AG10803 (cell line): ENCODE measurements around the gene MB.

Experiments
- DNase-seq: peaks from one replicate; pipeline ENCODE4 v3.0.0; 2010; ENCODE audit warnings: low read depth
- H3K4me3 ChIP-seq: 2 replicates; pipeline ENCODE4 v1.5.1; 2011; ENCODE audit warnings: mild to moderate bottlenecking, low read length, control low read depth
- TF ChIP-seq, protein P1 (sequence below): conservative IDR thresholded peaks from 2 replicates; pipeline ENCODE4 v1.5.1; 2011; ENCODE audit warnings: mild to moderate bottlenecking, low read length, control low read depth, inconsistent platforms

Gene MB

DNA sequence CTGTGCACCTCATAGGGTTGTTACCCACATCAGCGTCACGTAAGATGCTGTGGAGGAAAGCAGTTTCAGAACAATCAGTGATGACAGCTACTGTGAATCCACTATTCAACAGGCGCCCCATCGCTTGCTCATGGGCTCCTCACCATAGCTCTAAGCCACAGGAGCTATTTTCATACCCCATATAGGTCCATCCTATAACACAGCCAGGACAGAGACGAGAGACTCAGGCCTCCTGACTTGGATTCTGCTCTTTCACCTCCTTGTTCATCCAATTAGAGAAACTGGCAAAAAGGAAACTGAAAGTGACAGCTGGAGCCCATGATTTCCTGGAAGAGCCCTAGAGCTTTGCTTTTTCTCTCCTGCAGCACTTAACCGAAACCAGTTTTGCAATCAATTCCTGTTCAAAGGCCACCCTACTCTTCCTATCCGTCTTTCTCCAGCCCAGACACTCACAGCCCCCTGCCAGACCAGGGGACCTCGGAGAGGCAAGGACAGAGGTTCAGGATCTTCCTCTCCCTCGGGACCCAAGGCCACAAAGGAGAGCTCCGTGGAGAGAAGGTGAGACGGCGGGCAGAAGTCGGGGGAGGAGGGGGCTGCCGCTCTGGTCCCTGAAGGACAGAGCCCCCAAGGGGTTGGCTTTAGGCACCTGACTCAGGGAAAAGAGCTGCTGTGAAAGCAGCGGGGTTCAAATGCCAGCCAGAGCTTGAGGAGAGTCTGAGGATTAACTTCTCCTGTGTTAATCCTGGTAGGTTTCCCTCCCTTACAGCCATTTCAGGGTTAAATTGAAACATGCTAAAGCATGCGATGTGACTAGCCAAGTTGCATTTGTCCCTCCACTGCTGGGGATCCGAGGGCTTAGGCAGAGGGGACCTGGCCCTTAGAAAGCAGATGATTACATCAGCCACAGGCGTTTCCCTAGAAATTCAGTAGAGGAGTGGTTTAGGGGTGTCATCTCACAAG, 31.2 kb upstream of the MB start, which contains the start of gene APOL6:
Gene APOL6 (plus strand): TSS at position 381 of the 960 bp plus-strand sequence. CDS start 7,980 bp downstream, outside the sequence.
- DNase-seq: peak; percentile 75
- TF ChIP-seq, protein P1, sequence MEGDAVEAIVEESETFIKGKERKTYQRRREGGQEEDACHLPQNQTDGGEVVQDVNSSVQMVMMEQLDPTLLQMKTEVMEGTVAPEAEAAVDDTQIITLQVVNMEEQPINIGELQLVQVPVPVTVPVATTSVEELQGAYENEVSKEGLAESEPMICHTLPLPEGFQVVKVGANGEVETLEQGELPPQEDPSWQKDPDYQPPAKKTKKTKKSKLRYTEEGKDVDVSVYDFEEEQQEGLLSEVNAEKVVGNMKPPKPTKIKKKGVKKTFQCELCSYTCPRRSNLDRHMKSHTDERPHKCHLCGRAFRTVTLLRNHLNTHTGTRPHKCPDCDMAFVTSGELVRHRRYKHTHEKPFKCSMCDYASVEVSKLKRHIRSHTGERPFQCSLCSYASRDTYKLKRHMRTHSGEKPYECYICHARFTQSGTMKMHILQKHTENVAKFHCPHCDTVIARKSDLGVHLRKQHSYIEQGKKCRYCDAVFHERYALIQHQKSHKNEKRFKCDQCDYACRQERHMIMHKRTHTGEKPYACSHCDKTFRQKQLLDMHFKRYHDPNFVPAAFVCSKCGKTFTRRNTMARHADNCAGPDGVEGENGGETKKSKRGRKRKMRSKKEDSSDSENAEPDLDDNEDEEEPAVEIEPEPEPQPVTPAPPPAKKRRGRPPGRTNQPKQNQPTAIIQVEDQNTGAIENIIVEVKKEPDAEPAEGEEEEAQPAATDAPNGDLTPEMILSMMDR: no peak
- H3K4me3 ChIP-seq: peak within 1 kb of the TSS; percentile 80

DNA sequence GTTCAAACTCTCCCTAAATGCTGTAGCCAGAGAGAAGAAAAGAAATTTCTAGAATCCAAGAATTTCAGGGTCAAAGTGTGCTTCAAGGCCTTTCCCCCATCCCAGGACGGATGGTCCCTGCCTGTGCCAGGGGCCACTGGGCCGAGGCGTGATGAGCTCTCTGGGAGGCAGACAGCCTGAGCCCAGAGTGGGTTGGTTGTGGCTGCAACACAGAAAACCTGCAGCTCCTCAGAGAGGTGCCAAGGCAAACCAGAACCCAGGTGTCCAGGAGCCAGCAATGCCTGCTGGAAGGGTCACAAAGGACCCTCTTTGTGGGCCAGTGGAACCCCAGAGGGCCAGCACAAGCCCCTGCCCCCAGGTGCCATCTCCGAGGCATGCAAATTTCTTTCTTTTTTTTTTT, 28.5 kb upstream of the MB start:
- no peak overlapping the region for H3K4me3 ChIP-seq
- no peak for DNase-seq
- TF ChIP-seq, protein P1: no peak

GRCh38 chr22:35643991-35644390, 26.9 kb upstream of the MB start:
- H3K4me3 ChIP-seq: no peak overlapping the region
- DNase-seq: no peak
- TF ChIP-seq, protein P1: no peak

DNA sequence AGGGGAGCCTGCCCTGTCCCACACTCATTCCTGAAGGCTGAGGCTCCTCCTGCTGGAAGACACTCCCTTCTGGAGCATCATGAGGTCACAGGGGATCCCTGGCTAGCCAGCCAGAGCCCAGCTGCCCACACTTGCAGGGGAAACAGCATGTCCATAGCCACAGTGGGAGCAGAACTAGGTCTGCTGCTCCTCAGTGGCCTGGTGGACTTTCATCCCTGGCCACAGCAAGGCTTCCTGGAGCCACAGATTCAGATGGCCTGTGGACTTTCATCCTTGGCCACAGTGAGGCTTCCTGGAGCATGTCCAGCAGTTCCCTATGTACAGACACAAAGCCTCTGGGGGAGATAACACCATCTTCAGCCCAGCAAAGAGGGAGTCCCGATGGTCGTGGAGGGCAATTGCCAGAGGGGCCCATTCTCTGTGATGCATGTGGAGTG, 25.2 kb upstream of the MB start:
- H3K4me3 ChIP-seq: no peak overlapping the region
- TF ChIP-seq, protein P1: no peak
- DNase-seq: peak; percentile 25

DNA sequence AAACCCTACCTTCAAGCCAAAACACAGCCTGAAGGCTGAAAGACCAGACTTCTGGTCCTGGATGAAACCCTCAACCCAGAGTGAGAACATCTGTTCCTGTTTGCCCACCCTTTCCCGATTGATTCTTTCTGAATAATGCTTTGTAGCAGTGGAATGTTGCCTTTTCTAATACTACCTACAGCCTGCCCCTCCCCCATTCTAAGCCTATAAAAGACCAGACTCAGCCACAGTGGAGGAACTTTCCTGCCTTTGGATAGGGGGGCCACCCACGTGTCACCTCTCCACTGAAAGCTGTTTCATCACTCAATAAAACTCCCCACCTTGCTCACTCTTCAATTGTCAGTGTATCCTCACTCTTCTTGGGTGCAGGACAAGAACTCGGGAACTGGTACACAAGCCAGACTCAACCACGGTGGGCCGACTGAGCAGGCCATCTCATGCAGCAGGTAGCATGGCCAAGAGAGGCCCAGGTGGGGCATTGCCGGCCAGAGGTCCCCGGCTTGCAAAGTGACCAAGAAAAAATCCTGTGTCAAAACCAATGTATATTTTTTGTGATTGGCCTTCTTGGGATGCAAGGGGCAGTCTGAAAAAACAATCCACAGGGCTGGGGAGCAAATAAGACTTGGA, 24.5 kb upstream of the MB start:
- DNase-seq: no peak
- no peak overlapping the region for H3K4me3 ChIP-seq
- TF ChIP-seq, protein P1: no peak

- TF ChIP-seq, protein P1: no peak
- peak; percentile 95 for DNase-seq
- peak overlapping the region; percentile 33 for H3K4me3 ChIP-seq
Observed at GRCh38 chr22:35638410-35638809, 21.3 kb upstream of the MB start.

GRCh38 chr22:35638001-35638400, 20.9 kb upstream of the MB start:
- DNase-seq: peak; percentile 50
- peak overlapping the region; percentile 33 for H3K4me3 ChIP-seq
- TF ChIP-seq, protein P1: no peak
